Neural progenitor cell (in vitro differentiated cells): ENCODE data around the gene SLC44A5. TPM values are rescaled to one million over a fixed set of nuclear protein-coding genes. Genes with fewer than 3 reads are reported as not detected.
A peak's percentile ranks its signal among the peaks of the same experiment; 100 is the strongest.

Experiments
- DNase-seq: peaks from one replicate; pipeline ENCODE4 v3.0.0-alpha.2; 2016; ENCODE audit warnings: low spot score
- H2AFZ ChIP-seq: fragments of 200-600 bp; sonication (generic); replicated peaks from 2 replicates; pipeline ENCODE4 v1.6.1; 2016; ENCODE audit warnings: antibody characterized with exemption
- H3F3A ChIP-seq: fragments of 200-600 bp; sonication (generic); 2 replicates; pipeline ENCODE4 v1.6.1; 2016; ENCODE audit warnings: antibody characterized with exemption, low read depth
- H3K27ac ChIP-seq: fragments of 200-600 bp; sonication (generic); 2 replicates; pipeline ENCODE4 v1.5.1; 2016; ENCODE audit warnings: mild to moderate bottlenecking
- H3K27me3 ChIP-seq: fragments of 200-600 bp; sonication (generic); 2 replicates; pipeline ENCODE4 v1.6.1; 2016; ENCODE audit warnings: mild to moderate bottlenecking, moderate library complexity
- H3K36me3 ChIP-seq: fragments of 200-600 bp; sonication (generic); 2 replicates; pipeline ENCODE4 v1.5.1; 2016
- H3K4me1 ChIP-seq: fragments of 200-600 bp; sonication (generic); 2 replicates; pipeline ENCODE4 v1.6.1; 2016; ENCODE audit warnings: mixed run types
- H3K4me2 ChIP-seq: fragments of 200-600 bp; sonication (generic); 2 replicates; pipeline ENCODE4 v1.6.1; 2016
- H3K4me3 ChIP-seq: fragments of 200-600 bp; sonication (generic); 2 replicates; pipeline ENCODE4 v1.5.1; 2016
- H3K79me2 ChIP-seq: fragments of 200-600 bp; sonication (generic); 2 replicates; pipeline ENCODE4 v1.6.1; 2016; ENCODE audit warnings: low read depth
- H3K9ac ChIP-seq: fragments of 200-600 bp; sonication (generic); 2 replicates; pipeline ENCODE4 v1.6.1; 2016
- H3K9me3 ChIP-seq: fragments of 200-600 bp; sonication (generic); 2 replicates; pipeline ENCODE4 v1.5.1; 2016; ENCODE audit warnings: low read depth
- H4K20me1 ChIP-seq: fragments of 200-600 bp; sonication (generic); 2 replicates; pipeline ENCODE4 v1.6.1; 2016; ENCODE audit warnings: low read depth
- H3K27ac Mint-ChIP-seq: 3 replicates; pipeline ENCODE4 v1.8.0; 2021; ENCODE audit warnings: mixed read lengths
- H3K27me3 Mint-ChIP-seq: 2 replicates; pipeline ENCODE4 v1.8.0; 2022; ENCODE audit warnings: low read depth, mild to moderate bottlenecking, inconsistent platforms, moderate library complexity, mixed read lengths; ENCODE audit not compliant: insufficient read depth
- H3K36me3 Mint-ChIP-seq: 3 replicates; pipeline ENCODE4 v1.8.0; 2021; ENCODE audit warnings: mixed read lengths
- H3K4me1 Mint-ChIP-seq: 3 replicates; pipeline ENCODE4 v1.8.0; 2021; ENCODE audit warnings: mixed read lengths
- H3K4me3 Mint-ChIP-seq: 3 replicates; pipeline ENCODE4 v1.8.0; 2021; ENCODE audit warnings: mild to moderate bottlenecking, moderate library complexity, mixed read lengths
- H3K9me3 Mint-ChIP-seq: 3 replicates; pipeline ENCODE4 v1.8.0; 2020; ENCODE audit warnings: mixed read lengths
- CTCF ChIP-seq: fragments of 200-600 bp; sonication (generic); IDR thresholded peaks from 2 replicates; pipeline ENCODE4 v1.5.1; 2017; ENCODE audit warnings: antibody characterized with exemption, mild to moderate bottlenecking
- EZH2 ChIP-seq: fragments of 200-600 bp; sonication (generic); IDR thresholded peaks from 2 replicates; pipeline ENCODE4 v1.6.1; 2017; ENCODE audit warnings: antibody characterized with exemption, mild to moderate bottlenecking, moderate library complexity
- EZH2phosphoT487 ChIP-seq: fragments of 200-600 bp; sonication (generic); IDR thresholded peaks from 2 replicates; pipeline ENCODE4 v1.6.1; 2017; ENCODE audit warnings: antibody characterized with exemption
- total RNA-seq: library from RNA; depleted of rRNA; stranded (reverse); fragments of >200 nt; gene quantifications from 2 replicates; pipeline ENCODE4 v1.2.3, GENCODE V29; 2015; ENCODE audit warnings: low replicate concordance

SLC44A5 gene
- total RNA-seq, 1 donor from 2014 or later: 25.3 TPM

- peak overlapping the region; percentile 88 for H3K4me3 Mint-ChIP-seq
- Histone ChIP-seq H3K4me1 (peaks cover 10% of the 10 kb centered on the region), H3K36me3 (no peaks in the 10 kb centered on the region), H3K79me2 (no peaks in the 10 kb centered on the region), H3K4me3 (peak overlapping the region; percentile 73), H3K27me3 (peaks cover 53% of the 10 kb centered on the region), H3K9ac (no peak overlapping the region), H3K4me2 (peak overlapping the region; percentile 96), H3K9me3 (no peaks in the 10 kb centered on the region), H3K27ac (no peak overlapping the region), H3F3A (peaks cover 18% of the 10 kb centered on the region), H4K20me1 (peaks cover 57% of the 10 kb centered on the region), H2AFZ (peak overlapping the region; percentile 83)
- DNase-seq: peak; percentile 89
- H3K9me3 Mint-ChIP-seq: peaks cover 2% of the 10 kb centered on the region
- no peak overlapping the region for H3K27ac Mint-ChIP-seq
- no peaks in the 10 kb centered on the region for H3K36me3 Mint-ChIP-seq
- H3K4me1 Mint-ChIP-seq: peaks cover 28% of the 10 kb centered on the region
- no peak for TF ChIP-seq CTCF
- TF ChIP-seq EZH2: peak; percentile 5
- no peak for TF ChIP-seq EZH2phosphoT487
- H3K27me3 Mint-ChIP-seq: peaks cover 10% of the 10 kb centered on the region
These were observed 4.9 kb upstream of the SLC44A5 start for GRCh38 chr1:75615613-75616435.

GRCh38 chr1:75614399-75614756 lies 3.5 kb upstream of the SLC44A5 start:
- Histone ChIP-seq H3K4me1 (peaks cover 10% of the 10 kb centered on the region), H3K4me3 (peak overlapping the region; percentile 73), H3K79me2 (no peaks in the 10 kb centered on the region), H3K36me3 (no peaks in the 10 kb centered on the region), H4K20me1 (peaks cover 57% of the 10 kb centered on the region), H3K27ac (no peak overlapping the region), H3F3A (peaks cover 18% of the 10 kb centered on the region), H3K4me2 (peak overlapping the region; percentile 96), H3K27me3 (peaks cover 53% of the 10 kb centered on the region), H2AFZ (no peak overlapping the region), H3K9ac (no peak overlapping the region), H3K9me3 (no peaks in the 10 kb centered on the region)
- Mint-ChIP-seq H3K9me3 (peaks cover 2% of the 10 kb centered on the region), H3K4me1 (peaks cover 28% of the 10 kb centered on the region), H3K27me3 (peaks cover 10% of the 10 kb centered on the region), H3K4me3 (peak overlapping the region; percentile 88), H3K27ac (no peak overlapping the region), H3K36me3 (no peaks in the 10 kb centered on the region)
- DNase-seq: peak; percentile 73
- no peak for TF ChIP-seq EZH2phosphoT487
- no peak for TF ChIP-seq EZH2
- no peak for TF ChIP-seq CTCF

GRCh38 chr1:75613916-75614315 lies 3.0 kb upstream of the SLC44A5 start:
- peaks cover 10% of the 10 kb centered on the region for H3K27me3 Mint-ChIP-seq
- Histone ChIP-seq H3K27me3 (peaks cover 53% of the 10 kb centered on the region), H2AFZ (no peak overlapping the region)

GRCh38 chr1:75612976-75613375 lies 2.1 kb upstream of the SLC44A5 start:
- Histone ChIP-seq H3K4me2 (no peak overlapping the region), H2AFZ (no peak overlapping the region), H3K36me3 (no peaks in the 10 kb centered on the region), H3K4me3 (no peak overlapping the region), H4K20me1 (peaks cover 49% of the 10 kb centered on the region), H3K9ac (no peak overlapping the region), H3K79me2 (no peaks in the 10 kb centered on the region), H3F3A (peaks cover 18% of the 10 kb centered on the region), H3K9me3 (no peaks in the 10 kb centered on the region), H3K27ac (no peak overlapping the region), H3K27me3 (peaks cover 47% of the 10 kb centered on the region), H3K4me1 (peaks cover 10% of the 10 kb centered on the region)
- Mint-ChIP-seq H3K4me1 (peaks cover 28% of the 10 kb centered on the region), H3K27me3 (peaks cover 10% of the 10 kb centered on the region), H3K4me3 (no peak overlapping the region), H3K27ac (no peak overlapping the region), H3K9me3 (no peaks in the 10 kb centered on the region), H3K36me3 (no peaks in the 10 kb centered on the region)
- TF ChIP-seq CTCF: no peak
- no peak for TF ChIP-seq EZH2
- no peak for TF ChIP-seq EZH2phosphoT487
- no peak for DNase-seq

More at GRCh38 chr1:75613916-75614315, 3.0 kb upstream of the SLC44A5 start:
- no peak for DNase-seq
- H4K20me1 ChIP-seq: peaks cover 57% of the 10 kb centered on the region
- H3F3A ChIP-seq: peaks cover 18% of the 10 kb centered on the region
- H3K4me1 ChIP-seq: peaks cover 10% of the 10 kb centered on the region
- H3K36me3 Mint-ChIP-seq: no peaks in the 10 kb centered on the region
- H3K79me2 ChIP-seq: no peaks in the 10 kb centered on the region
- H3K4me2 ChIP-seq: peak overlapping the region; percentile 96
- H3K9me3 Mint-ChIP-seq: no peaks in the 10 kb centered on the region
- TF ChIP-seq EZH2 (no peak), EZH2phosphoT487 (no peak)
- no peak overlapping the region for H3K9ac ChIP-seq
- no peaks in the 10 kb centered on the region for H3K9me3 ChIP-seq
- H3K4me3 Mint-ChIP-seq: peak overlapping the region; percentile 88
- H3K27ac Mint-ChIP-seq: no peak overlapping the region
- H3K4me3 ChIP-seq: peak overlapping the region; percentile 73
- no peaks in the 10 kb centered on the region for H3K36me3 ChIP-seq
- H3K4me1 Mint-ChIP-seq: peaks cover 28% of the 10 kb centered on the region
- H3K27ac ChIP-seq: no peak overlapping the region
